Fibroblast of lung (primary cell): ENCODE results near the gene NDP. TPM values are rescaled to one million over a fixed set of nuclear protein-coding genes. Genes with fewer than 3 reads are reported as not detected.

ENCODE experiments used
- DNase-seq, 2 donors: peaks; one replicate each; pipeline versions ENCODE4 v3.0.0 to v3.0.0-alpha.2; 2010; ENCODE audit warnings: low read depth in 2 of 2
- H2AFZ ChIP-seq: 2 replicates; pipeline ENCODE4 v1.5.1; 2012; ENCODE audit warnings: low read length, control low read depth, inconsistent platforms
- H3K27ac ChIP-seq: 2 replicates; pipeline ENCODE4 v1.5.1; 2011; ENCODE audit warnings: low read length, control low read depth; ENCODE audit not compliant: insufficient read depth
- H3K27me3 ChIP-seq: 2 replicates; pipeline ENCODE4 v1.5.1; 2011; ENCODE audit warnings: mild to moderate bottlenecking, low read length; ENCODE audit not compliant: control insufficient read depth, insufficient read depth
- H3K36me3 ChIP-seq: 2 replicates; pipeline ENCODE4 v1.5.1; 2011; ENCODE audit warnings: low read length; ENCODE audit not compliant: control insufficient read depth, insufficient read depth
- H3K4me1 ChIP-seq: 2 replicates; pipeline ENCODE4 v1.5.1; 2011; ENCODE audit warnings: low read length; ENCODE audit not compliant: control insufficient read depth, insufficient read depth; ENCODE audit errors: extremely low read depth
- H3K4me2 ChIP-seq: 2 replicates; pipeline ENCODE4 v1.5.1; 2011; ENCODE audit warnings: low read length, control low read depth; ENCODE audit not compliant: insufficient read depth; ENCODE audit errors: extremely low read depth
- H3K4me3 ChIP-seq, 4 experiments: fragments of 200-600 bp in 1 of 4; sonication (generic) in 1 of 4; replicated peaks in 1 of 4; 2 replicates each; pipeline ENCODE4 v1.5.1; 2011 to 2016; ENCODE audit warnings: low read length in 4 of 4, low read depth in 3 of 4, mild to moderate bottlenecking in 3 of 4, control low read depth in 2 of 4, inconsistent platforms in 1 of 4, mixed read lengths in 1 of 4; ENCODE audit not compliant: insufficient read depth in 1 of 4; ENCODE audit errors: control extremely low read depth in 1 of 4
- H3K79me2 ChIP-seq: 2 replicates; pipeline ENCODE4 v1.5.1; 2012; ENCODE audit warnings: mild to moderate bottlenecking, low read length, inconsistent platforms; ENCODE audit not compliant: control insufficient read depth, insufficient read depth
- H3K9ac ChIP-seq: 2 replicates; pipeline ENCODE4 v1.5.1; 2011; ENCODE audit warnings: mild to moderate bottlenecking, low read length, control low read depth; ENCODE audit not compliant: insufficient read depth
- H3K9me3 ChIP-seq: 2 replicates; pipeline ENCODE4 v1.5.1; 2012; ENCODE audit warnings: low read depth, low read length; ENCODE audit not compliant: control insufficient read depth, insufficient read depth
- H4K20me1 ChIP-seq: 2 replicates; pipeline ENCODE4 v1.5.1; 2011; ENCODE audit warnings: low read length; ENCODE audit not compliant: control insufficient read depth, insufficient read depth; ENCODE audit errors: extremely low read depth
- CTCF ChIP-seq, 2 donors: IDR thresholded peaks in 1 of 2; conservative IDR thresholded peaks in 1 of 2; 1 replicate in 1 of 2; 2 replicates in 1 of 2; pipeline ENCODE4 v1.5.1; 2011 to 2012; ENCODE audit warnings: low read length in 2 of 2, control low read depth in 1 of 2, inconsistent platforms in 1 of 2, low read depth in 1 of 2, mild to moderate bottlenecking in 1 of 2
- EZH2 ChIP-seq: IDR thresholded peaks from 2 replicates; pipeline ENCODE4 v1.5.1; 2012; ENCODE audit warnings: low read length, control low read depth, mild to moderate bottlenecking; ENCODE audit errors: missing control alignments
- polyA plus RNA-seq, 2 donors: library from polyadenylated mRNA; depleted of rRNA in 1 of 2; stranded (reverse) in 1 of 2; unstranded in 1 of 2; fragments of >200 nt; gene quantifications; 2 replicates each; pipeline ENCODE4 v1.2.1, GENCODE V29; 2011 to 2012; ENCODE audit warnings: missing spikeins in 1 of 2
- total RNA-seq: library from RNA; depleted of rRNA; stranded (reverse); fragments of >200 nt; gene quantifications from 2 replicates; pipeline ENCODE4 v1.2.1, GENCODE V29; 2014

NDP gene
- total and polyA plus RNA-seq, 2 donors (not counting 1 experiment from before 2014, with no cell fraction given) = 0.79 to 5.3 TPM

DNA sequence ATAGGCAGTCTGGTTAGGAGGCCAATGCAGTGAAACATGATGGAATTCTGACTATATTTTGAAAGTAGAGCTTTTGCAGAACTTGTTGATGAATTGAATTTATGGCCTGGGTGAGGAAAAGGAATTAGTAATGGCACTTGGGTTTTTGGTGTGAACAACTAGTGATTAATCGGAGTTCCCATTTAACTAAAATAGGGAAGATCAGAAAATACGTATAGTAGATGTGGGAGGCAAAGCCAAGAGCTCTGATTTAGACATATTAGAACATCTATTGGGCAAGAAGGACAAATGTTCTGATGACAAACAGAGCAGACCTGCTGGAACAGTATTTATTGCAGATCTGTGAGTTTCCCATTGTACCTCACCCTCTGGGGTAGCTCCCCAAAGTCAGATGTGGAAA lies 12.3 kb upstream of the NDP start:
- Histone ChIP-seq H3K4me1 (no peaks in the 10 kb centered on the region), H3K4me2 (no peak overlapping the region), H3K27me3 (no peaks in the 10 kb centered on the region), H3K27ac (no peak overlapping the region), H3K36me3 (no peaks in the 10 kb centered on the region), H2AFZ (no peak overlapping the region), H3K9me3 (no peaks in the 10 kb centered on the region), H3K9ac (no peak overlapping the region), H3K4me3 (no peak overlapping the region), H3K79me2 (no peaks in the 10 kb centered on the region), H4K20me1 (no peaks in the 10 kb centered on the region)
- no peak for DNase-seq
- TF ChIP-seq CTCF (conservative IDR thresholded peaks at IDR 0.05 in 1 of 2, IDR thresholded peaks at IDR 0.05 in 1 of 2; ENCODE audit: low read depth in 1 of 2, low read length in 2 of 2) (no peak), EZH2 (no peak)

- Histone ChIP-seq H3K79me2 (no peaks in the 10 kb centered on the region), H2AFZ (no peak overlapping the region), H3K4me2 (no peak overlapping the region), H3K9ac (no peak overlapping the region), H3K27ac (no peak overlapping the region), H3K36me3 (no peaks in the 10 kb centered on the region), H3K4me1 (no peaks in the 10 kb centered on the region), H3K4me3 (no peak overlapping the region), H4K20me1 (no peaks in the 10 kb centered on the region), H3K27me3 (no peaks in the 10 kb centered on the region), H3K9me3 (no peaks in the 10 kb centered on the region)
- TF ChIP-seq CTCF (conservative IDR thresholded peaks at IDR 0.05 in 1 of 2, IDR thresholded peaks at IDR 0.05 in 1 of 2; ENCODE audit: low read depth in 1 of 2, low read length in 2 of 2) = no peak
- TF ChIP-seq EZH2 = no peak
- no peak for DNase-seq
These were observed 5.0 kb upstream of the NDP start for GRCh38 chrX:43978226-43978625.

DNA sequence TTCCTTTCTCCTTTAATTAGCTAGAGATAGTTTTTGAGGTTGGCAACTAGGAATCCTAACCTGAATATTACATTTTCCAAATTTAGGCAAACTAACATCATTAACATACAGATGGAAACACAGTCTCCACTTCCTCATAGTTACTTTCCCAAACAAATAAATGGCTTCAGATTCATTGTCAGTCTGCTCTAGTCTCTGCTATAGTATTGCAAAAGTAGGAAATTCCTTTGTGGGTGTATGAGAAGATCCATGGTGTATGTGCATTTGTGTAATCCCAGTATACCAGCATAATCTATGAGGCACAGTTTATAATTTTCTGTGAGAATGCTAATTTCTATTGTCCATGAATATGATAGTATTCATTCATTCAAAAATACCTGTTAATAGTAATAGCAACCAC lies 3.0 kb upstream of the NDP start:
- no peaks in the 10 kb centered on the region for H3K27me3 ChIP-seq
- no peak overlapping the region for H3K27ac ChIP-seq
- no peak for TF ChIP-seq CTCF (conservative IDR thresholded peaks at IDR 0.05 in 1 of 2, IDR thresholded peaks at IDR 0.05 in 1 of 2; ENCODE audit: low read depth in 1 of 2, low read length in 2 of 2)
- TF ChIP-seq EZH2 = no peak
- no peak overlapping the region for H2AFZ ChIP-seq
- no peaks in the 10 kb centered on the region for H4K20me1 ChIP-seq
- no peak overlapping the region for H3K4me3 ChIP-seq
- H3K4me2 ChIP-seq = no peak overlapping the region
- H3K4me1 ChIP-seq = no peaks in the 10 kb centered on the region
- no peak for DNase-seq
- H3K9me3 ChIP-seq = no peaks in the 10 kb centered on the region
- no peaks in the 10 kb centered on the region for H3K79me2 ChIP-seq
- no peaks in the 10 kb centered on the region for H3K36me3 ChIP-seq
- no peak overlapping the region for H3K9ac ChIP-seq
